GM12878 (cell line): Measurements from ENCODE around the gene ZNF512B. TPM values are rescaled to one million over a fixed set of nuclear protein-coding genes. Genes with fewer than 3 reads are reported as not detected.

ENCODE experiments used
- ATAC-seq: fragments of 200-7000 bp; cut with Tn5 transposase; 3 replicates; pipeline ENCODE4 v1.9.1; 2020; ENCODE audit warnings: mild to moderate bottlenecking, moderate library complexity
- BruUV-seq: library from RNA; stranded (reverse); fragments of 400-500 nt; replicated peaks from 2 replicates; lab custom pipeline; 2021; lab: Mats Ljungman, UMichigan
- CTCF ChIA-PET: fragments of 300-600 bp; sonication (Branson Sonifier 250); formaldehyde crosslinking; extraction: SDS; loops from one replicate; lab custom pipeline; 2021; ENCODE audit warnings: inconsistent platforms; lab: Yijun Ruan, JAX
- POLR2A ChIA-PET: fragments of 350-600 bp; formaldehyde crosslinking; extraction: SDS; loops from one replicate; lab custom pipeline; 2021; ENCODE audit warnings: inconsistent platforms; lab: Charles Lee
- RAD21 ChIA-PET: fragments of 300-600 bp; sonication (Branson Sonifier 250); formaldehyde crosslinking; loops from one replicate; lab custom pipeline; 2023; ENCODE audit warnings: antibody characterized with exemption; ENCODE audit not compliant: unreplicated experiment; lab: Charles Lee
- SMC1A ChIA-PET: fragments of 300-600 bp; sonication (Branson Sonifier 250); formaldehyde crosslinking; loops from one replicate; lab custom pipeline; 2023; ENCODE audit not compliant: unreplicated experiment, uncharacterized antibody; lab: Charles Lee
- DNase-seq: peaks from one replicate; pipeline ENCODE4 v3.0.0-alpha.2; 2011; ENCODE audit warnings: low read depth, low spot score
- FAIRE-seq: peaks from 3 replicates; lab custom pipeline; 2011; peaks lifted over from hg19 to GRCh38; lab: Jason Lieb, UNC
- H2AFZ ChIP-seq: 2 replicates; pipeline ENCODE4 v1.6.0; 2011; ENCODE audit warnings: low read depth, low read length, control low read depth; ENCODE audit not compliant: control insufficient read depth
- H3K27ac ChIP-seq: 2 replicates; pipeline ENCODE4 v1.5.1; 2011; ENCODE audit warnings: control low read depth; ENCODE audit not compliant: control insufficient read depth, insufficient read depth
- H3K27me3 ChIP-seq, 2 experiments: replicated peaks in 1 of 2; 2 replicates each; pipeline versions ENCODE4 v1.6.0 to v1.6.1; 2011; ENCODE audit warnings: low read length in 1 of 2; ENCODE audit not compliant: control insufficient read depth in 2 of 2, insufficient read depth in 2 of 2
- H3K36me3 ChIP-seq, 2 experiments: 2 replicates each; pipeline ENCODE4 v1.5.1; 2011; ENCODE audit warnings: low read length in 1 of 2; ENCODE audit not compliant: control insufficient read depth in 2 of 2, insufficient read depth in 2 of 2
- H3K4me1 ChIP-seq: 2 replicates; pipeline ENCODE4 v1.6.1; 2011; ENCODE audit warnings: mild to moderate bottlenecking, low read length, moderate library complexity, mixed read lengths; ENCODE audit not compliant: control insufficient read depth, insufficient read depth
- H3K4me2 ChIP-seq: 2 replicates; pipeline ENCODE4 v1.6.0; 2011; ENCODE audit warnings: control low read depth; ENCODE audit not compliant: control insufficient read depth, insufficient read depth
- H3K4me3 ChIP-seq: fragments of 200-600 bp; sonication (generic); 2 replicates; pipeline ENCODE4 v1.5.1; 2016
- H3K79me2 ChIP-seq: 2 replicates; pipeline ENCODE4 v1.6.0; 2011; ENCODE audit warnings: low read length; ENCODE audit not compliant: control insufficient read depth, insufficient read depth
- H3K9ac ChIP-seq: 2 replicates; pipeline ENCODE4 v1.8.0; 2011; ENCODE audit warnings: low read length, control low read depth, mixed read lengths; ENCODE audit not compliant: control insufficient read depth, insufficient read depth
- H3K9me3 ChIP-seq: replicated peaks from 3 replicates; pipeline ENCODE4 v1.5.1; 2011; ENCODE audit warnings: mild to moderate bottlenecking, low read length; ENCODE audit not compliant: control insufficient read depth, insufficient read depth
- H4K20me1 ChIP-seq: 2 replicates; pipeline ENCODE4 v1.6.0; 2011; ENCODE audit not compliant: control insufficient read depth, insufficient read depth
- CREM ChIP-seq: IDR thresholded peaks from 2 replicates; pipeline ENCODE4 v1.6.1; 2014; ENCODE audit warnings: antibody characterized with exemption, low read depth
- CTCF ChIP-seq, 3 experiments: IDR thresholded peaks in 2 of 3; conservative IDR thresholded peaks in 1 of 3; 2 replicates each; pipeline ENCODE4 v1.5.1; 2011; ENCODE audit warnings: low read depth in 3 of 3, low read length in 3 of 3, mild to moderate bottlenecking in 3 of 3, control low read depth in 2 of 3, moderate library complexity in 2 of 3, inconsistent platforms in 1 of 3, mixed read lengths in 1 of 3; ENCODE audit not compliant: control insufficient read depth in 2 of 3, insufficient read depth in 1 of 3; ENCODE audit errors: extremely low read depth in 1 of 3
- KAT2A ChIP-seq: conservative IDR thresholded peaks from 2 replicates; pipeline ENCODE4 v1.6.1; 2011; ENCODE audit warnings: low read depth, low read length; ENCODE audit not compliant: control insufficient read depth
- KDM1A ChIP-seq: fragments of 200-600 bp; sonication (generic); IDR thresholded peaks from 2 replicates; pipeline ENCODE4 v1.6.1; 2016; ENCODE audit warnings: borderline replicate concordance
- MAX ChIP-seq: IDR thresholded peaks from 2 replicates; pipeline ENCODE4 v1.6.1; 2012; ENCODE audit warnings: low read depth, low read length, improper control_type of control experiment
- POLR2A ChIP-seq: IDR thresholded peaks from 2 replicates; pipeline ENCODE4 v1.6.1; 2011; ENCODE audit warnings: low read depth, mild to moderate bottlenecking, low read length
- SMAD1 ChIP-seq: fragments of 450-650 bp; IDR thresholded peaks from 2 replicates; pipeline ENCODE4 v1.6.1; 2018; ENCODE audit warnings: mild to moderate bottlenecking, low read depth; ENCODE audit not compliant: partially characterized antibody
- TAF1 ChIP-seq: IDR thresholded peaks from 2 replicates; pipeline ENCODE4 v1.6.1; 2011; ENCODE audit warnings: mild to moderate bottlenecking, low read depth, low read length, borderline replicate concordance
- WGBS: methylation state at CpG from one replicate; pipeline ENCODE4 v1.1.6; 2016; ENCODE audit warnings: low lambda C conversion rate; ENCODE audit not compliant: insufficient replicate concordance, insufficient coverage; ENCODE audit errors: missing lambda C conversion rate; 5-methylcytosine and 5-hydroxymethylcytosine counted together
- in situ Hi-C: fragments of 300-500 bp; cut with MboI; formaldehyde crosslinking; loops from 9 replicates; pipeline ENCODE4 v1.14.3; 2018; ENCODE audit warnings: mixed read lengths
- intact Hi-C: fragments of 100-400 bp; cut with micrococcal nuclease; formaldehyde crosslinking; loops from one replicate; pipeline ENCODE4 v1.14.2; 2022; ENCODE audit not compliant: unreplicated experiment
- polyA plus RNA-seq, 11 experiments: library from polyadenylated mRNA; depleted of rRNA in 4 of 11; unstranded in 6 of 11; stranded (reverse) in 5 of 11; fragments of >200 nt; fragmentation: Nextera tagmentation in 4 of 11; fragmentation: Illumina TruSeq in 1 of 11; extraction: Ambion mirVana in 4 of 11; extraction: Trizol in 1 of 11; gene quantifications; 1 replicate in 1 of 11; 2 replicates in 10 of 11; pipeline versions ENCODE4 v1.2.1 to v1.2.3, GENCODE V29; 2011 to 2016; ENCODE audit warnings: inconsistent platforms in 2 of 11, missing spikeins in 2 of 11, low read depth in 1 of 11
- total RNA-seq, 4 experiments: library from RNA; depleted of rRNA in 3 of 4; stranded (reverse); fragments of >200 nt in 3 of 4; fragmentation: Illumina TruSeq in 1 of 4; extraction: Trizol in 1 of 4; gene quantifications; 2 replicates each; pipeline versions ENCODE4 v1.2.1 to v1.2.3, GENCODE V29; 2013 to 2021

The ZNF512B gene
- total and polyA plus RNA-seq, 10 of the 15 experiments (the other 5 are each of a cell fraction or from before 2014, with no cell fraction given) = 0.06 to 23.9 (median 4.0) TPM

GRCh38 chr20:63967330-63968135 lies 2.2 kb downstream of the ZNF512B start:
- no TSS peak for BruUV-seq
- H3K4me1 ChIP-seq = peaks cover 11% of the 10 kb centered on the region
- no peak for ATAC-seq
- no peak for FAIRE-seq
- H3K4me3 ChIP-seq = no peak overlapping the region
- POLR2A ChIA-PET = interaction anchor here (1.4 kb wide), 1 partner anchor 11 kb away, joined by 11 read pairs; the partner anchor contains the start of gene UCKL1
- H3K36me3 ChIP-seq = peaks cover 2 to 13% of the 10 kb centered on the region in 2 experiments; a peak in 3 of 4 replicates
- H2AFZ ChIP-seq = no peak overlapping the region
- H4K20me1 ChIP-seq = no peaks in the 10 kb centered on the region
- WGBS = 97% methylated on average over 27 of the region's 28 CpGs
- RAD21 ChIA-PET = no interaction called here
- H3K4me2 ChIP-seq = no peak overlapping the region
- intact Hi-C loops (no loop called here), in situ Hi-C loops (no loop called here)
- no peak overlapping the region for H3K9ac ChIP-seq
- H3K9me3 ChIP-seq = no peaks in the 10 kb centered on the region
- CTCF ChIA-PET = interaction anchor here (1.2 kb wide), 1 partner anchor 72 kb away, joined by 4 read pairs; no protein-coding TSS in a partner anchor
- no peaks in the 10 kb centered on the region for H3K27me3 ChIP-seq
- H3K27ac ChIP-seq = no peak overlapping the region
- no peak for DNase-seq
- H3K79me2 ChIP-seq = peaks cover 15% of the 10 kb centered on the region
- SMC1A ChIA-PET = no interaction called here
- no peak for TF ChIP-seq CREM

GRCh38 chr20:63966944-63967322 lies 2.8 kb downstream of the ZNF512B start:
- TF ChIP-seq KDM1A = no peak
- TF ChIP-seq KAT2A = no peak
- no peak for TF ChIP-seq MAX
- no peak for TF ChIP-seq TAF1
- TF ChIP-seq SMAD1 = no peak
- TF ChIP-seq POLR2A = no peak
- no peak for TF ChIP-seq CTCF (IDR thresholded peaks at IDR 0.05 in 2 of 3, conservative IDR thresholded peaks at IDR 0.05 in 1 of 3; ENCODE audit: control insufficient read depth in 2 of 3, extremely low read depth in 1 of 3, insufficient read depth in 1 of 3, low read depth in 3 of 3, low read length in 3 of 3)
- TF ChIP-seq, all 136 proteins: peak for 0
- H3K4me3 ChIP-seq = no peak overlapping the region
- H4K20me1 ChIP-seq = no peaks in the 10 kb centered on the region
- no peak overlapping the region for H3K4me2 ChIP-seq
- in situ Hi-C loops = no loop called here
- POLR2A ChIA-PET = no interaction called here
- peaks cover 11% of the 10 kb centered on the region for H3K4me1 ChIP-seq
- H2AFZ ChIP-seq = no peak overlapping the region
- H3K9me3 ChIP-seq = no peaks in the 10 kb centered on the region
- H3K27me3 ChIP-seq = no peaks in the 10 kb centered on the region
- BruUV-seq = no TSS peak
- intact Hi-C loops = no loop called here
- H3K9ac ChIP-seq = no peak overlapping the region
- ATAC-seq = no peak
- RAD21 ChIA-PET = no interaction called here
- peaks cover 2 to 15% of the 10 kb centered on the region in 2 experiments; a peak in 3 of 4 replicates for H3K36me3 ChIP-seq
- peaks cover 15% of the 10 kb centered on the region for H3K79me2 ChIP-seq
- SMC1A ChIA-PET = no interaction called here
- no peak for DNase-seq
- CTCF ChIA-PET = no interaction called here
- no peak overlapping the region for H3K27ac ChIP-seq
- FAIRE-seq = no peak
- 97% methylated on average over 13 of the region's 13 CpGs for WGBS
